Tibial nerve (tissue), 4 donors: ENCODE results near the gene CDKL4. TPM values are rescaled to one million over a fixed set of nuclear protein-coding genes. Genes with fewer than 3 reads are reported as not detected.

Source experiments
- DNase-seq, 2 donors: peaks; one replicate each; pipeline ENCODE4 v3.0.0-alpha.2; 2019; ENCODE audit warnings: low spot score in 2 of 2
- H3K27ac ChIP-seq, 4 donors: fragments of 200-600 bp; sonication (generic) in 3 of 4; one replicate each; pipeline ENCODE4 v1.5.1; 2017 to 2019; ENCODE audit warnings: mild to moderate bottlenecking in 1 of 4
- H3K27me3 ChIP-seq, 2 donors: fragments of 200-600 bp; sonication (generic) in 1 of 2; one replicate each; pipeline versions ENCODE4 v1.5.1 to v1.6.0; 2017 to 2019
- H3K36me3 ChIP-seq, 3 donors: fragments of 200-600 bp; sonication (generic); one replicate each; pipeline ENCODE4 v1.5.1; 2018 to 2019
- H3K4me1 ChIP-seq, 4 donors: fragments of 200-600 bp; sonication (generic) in 3 of 4; one replicate each; pipeline ENCODE4 v1.5.1; 2017 to 2019
- H3K4me3 ChIP-seq, 4 donors: fragments of 200-600 bp; sonication (generic) in 3 of 4; one replicate each; pipeline ENCODE4 v1.5.1; 2017 to 2019; ENCODE audit warnings: mild to moderate bottlenecking in 1 of 4, moderate library complexity in 1 of 4
- H3K9me3 ChIP-seq, 4 donors: fragments of 200-600 bp; sonication (generic) in 3 of 4; one replicate each; pipeline ENCODE4 v1.5.1; 2017 to 2019
- CTCF ChIP-seq, 5 experiments: fragments of 200-600 bp in 3 of 5; fragments of 450-650 bp in 2 of 5; sonication (generic) in 3 of 5; IDR thresholded peaks; one replicate each; pipeline ENCODE4 v1.5.1; 2016 to 2019; ENCODE audit warnings: antibody characterized with exemption in 5 of 5, mild to moderate bottlenecking in 3 of 5, moderate library complexity in 2 of 5
- EP300 ChIP-seq, 2 donors: sonication (generic); formaldehyde crosslinking; IDR thresholded peaks; one replicate each; pipeline ENCODE4 v1.6.1; 2017; ENCODE audit warnings: antibody characterized with exemption in 2 of 2, mild to moderate bottlenecking in 1 of 2
- POLR2A ChIP-seq, 2 donors: fragments of 450-650 bp; IDR thresholded peaks; one replicate each; pipeline ENCODE4 v1.6.1; 2017; ENCODE audit warnings: antibody characterized with exemption in 2 of 2, mild to moderate bottlenecking in 2 of 2, moderate library complexity in 2 of 2
- WGBS, 2 donors: methylation state at CpG; one replicate each; pipeline ENCODE4 v1.1.5; 2018; 5-methylcytosine and 5-hydroxymethylcytosine counted together
- total RNA-seq, 4 donors: library from RNA; depleted of rRNA; stranded (reverse); fragments of >200 nt; gene quantifications; one replicate each; pipeline ENCODE4 v1.1.0, GENCODE V29; 2016

Gene CDKL4
- total RNA-seq, 4 donors from 2014 or later: 0.22 to 0.42 TPM; not detected in 2

- Histone ChIP-seq H3K27ac (no peak overlapping the region), H3K27me3 (no peaks in the 10 kb centered on the region), H3K9me3 (no peaks in the 10 kb centered on the region), H3K36me3 (peaks cover 0 to 40% (median 0%) of the 10 kb centered on the region in 3 donors), H3K4me1 (no peaks in the 10 kb centered on the region), H3K4me3 (no peak overlapping the region)
- DNase-seq: no peak
- no peak for TF ChIP-seq EP300 (IDR thresholded peaks at IDR 0.05)
- no peak for TF ChIP-seq POLR2A (IDR thresholded peaks at IDR 0.05)
- TF ChIP-seq CTCF (IDR thresholded peaks at IDR 0.05): no peak
- 68% methylated on average over 3 of the region's 3 CpGs for WGBS, 2 donors
Observed at GRCh38 chr2:39269941-39270340, 26.2 kb upstream of the CDKL4 start.

- no peak for DNase-seq
- WGBS, 2 donors: 88 to 94% methylated on average over 3 of the region's 3 CpGs
Observed at GRCh38 chr2:39266916-39267434, 23.2 kb upstream of the CDKL4 start.

GRCh38 chr2:39266139-39266805, 22.5 kb upstream of the CDKL4 start:
- Histone ChIP-seq H3K9me3 (no peaks in the 10 kb centered on the region), H3K36me3 (peaks cover 0 to 37% (median 0%) of the 10 kb centered on the region in 3 donors), H3K4me3 (no peak overlapping the region), H3K27me3 (no peaks in the 10 kb centered on the region), H3K4me1 (no peaks in the 10 kb centered on the region), H3K27ac (no peak overlapping the region)
- no peak for DNase-seq
- no peak for TF ChIP-seq CTCF (IDR thresholded peaks at IDR 0.05)
- no peak for TF ChIP-seq POLR2A (IDR thresholded peaks at IDR 0.05)
- no peak for TF ChIP-seq EP300 (IDR thresholded peaks at IDR 0.05)
- WGBS, 2 donors: 90 to 95% methylated on average over 3 of the region's 3 CpGs

More at GRCh38 chr2:39266916-39267434, 23.2 kb upstream of the CDKL4 start:
- Histone ChIP-seq H3K36me3 (peaks cover 0 to 40% (median 0%) of the 10 kb centered on the region in 3 donors), H3K27ac (no peak overlapping the region), H3K9me3 (no peaks in the 10 kb centered on the region), H3K4me3 (no peak overlapping the region), H3K27me3 (no peaks in the 10 kb centered on the region), H3K4me1 (no peaks in the 10 kb centered on the region)
- TF ChIP-seq POLR2A (IDR thresholded peaks at IDR 0.05): no peak
- no peak for TF ChIP-seq CTCF (IDR thresholded peaks at IDR 0.05)
- no peak for TF ChIP-seq EP300 (IDR thresholded peaks at IDR 0.05)

GRCh38 chr2:39265315-39265714, 21.5 kb upstream of the CDKL4 start:
- TF ChIP-seq EP300 (IDR thresholded peaks at IDR 0.05) (no peak), CTCF (IDR thresholded peaks at IDR 0.05) (no peak), POLR2A (IDR thresholded peaks at IDR 0.05) (no peak)
- Histone ChIP-seq H3K27ac (no peak overlapping the region), H3K36me3 (peaks cover 0 to 39% (median 0%) of the 10 kb centered on the region in 3 donors), H3K27me3 (no peaks in the 10 kb centered on the region), H3K4me3 (no peak overlapping the region), H3K9me3 (no peaks in the 10 kb centered on the region), H3K4me1 (no peaks in the 10 kb centered on the region)
- 80 to 81% methylated on average over 2 of the region's 2 CpGs for WGBS, 2 donors
- no peak for DNase-seq

- Histone ChIP-seq H3K36me3 (peaks cover 0 to 44% (median 0%) of the 10 kb centered on the region in 3 donors), H3K4me1 (no peaks in the 10 kb centered on the region), H3K4me3 (no peak overlapping the region), H3K27ac (no peak overlapping the region), H3K9me3 (no peaks in the 10 kb centered on the region), H3K27me3 (no peaks in the 10 kb centered on the region)
- TF ChIP-seq EP300 (IDR thresholded peaks at IDR 0.05) (no peak), POLR2A (IDR thresholded peaks at IDR 0.05) (no peak), CTCF (IDR thresholded peaks at IDR 0.05) (no peak)
- DNase-seq: no peak
- 73 to 84% methylated on average over 1 of the region's 1 CpG for WGBS, 2 donors
Observed at GRCh38 chr2:39264733-39265132, 21.0 kb upstream of the CDKL4 start.
